IMR-90 (cell line): ENCODE measurements around the gene CHMP6. TPM values are rescaled to one million over a fixed set of nuclear protein-coding genes. Genes with fewer than 3 reads are reported as not detected.
A peak's percentile ranks its signal among the peaks of the same experiment; 100 is the strongest.

Source experiments
- ATAC-seq: fragments of 200-7000 bp; cut with Tn5 transposase; 2 replicates; pipeline ENCODE4 v1.9.1; 2020; ENCODE audit warnings: low read depth, mild to moderate bottlenecking, moderate library complexity
- BruUV-seq: library from RNA; stranded (reverse); fragments of 400-500 nt; replicated peaks from 2 replicates; lab custom pipeline; 2021; lab: Mats Ljungman, UMichigan
- CTCF ChIA-PET: fragments of 300-600 bp; formaldehyde crosslinking; extraction: SDS; loops from one replicate; lab custom pipeline; 2021; ENCODE audit warnings: antibody characterized with exemption; lab: Yijun Ruan, JAX
- POLR2A ChIA-PET: fragments of 300-600 bp; sonication (Branson Sonifier 250); formaldehyde crosslinking; loops from one replicate; lab custom pipeline; 2022; ENCODE audit warnings: antibody characterized with exemption; ENCODE audit not compliant: unreplicated experiment; lab: Charles Lee
- DNase-seq: peaks from one replicate; pipeline ENCODE4 v3.0.0; 2013
- H2AFZ ChIP-seq: replicated peaks from 2 replicates; pipeline ENCODE3; 2013; ENCODE audit warnings: low read length, mild to moderate bottlenecking; ENCODE audit not compliant: poor library complexity
- H2AK5ac ChIP-seq: 2 replicates; pipeline ENCODE4 v1.6.1; 2013; ENCODE audit warnings: low read depth, low read length, inconsistent platforms
- H2AK9ac ChIP-seq: replicated peaks from 2 replicates; pipeline ENCODE3; 2013; ENCODE audit warnings: mild to moderate bottlenecking, low read depth, low read length, moderate library complexity; ENCODE audit not compliant: poor library complexity
- H2BK120ac ChIP-seq: 2 replicates; pipeline ENCODE4 v1.6.1; 2013; ENCODE audit warnings: low read depth, low read length, inconsistent platforms
- H2BK15ac ChIP-seq: 3 replicates; pipeline ENCODE4 v1.6.1; 2013; ENCODE audit warnings: low read depth, low read length, inconsistent platforms
- H2BK20ac ChIP-seq: 2 replicates; pipeline ENCODE4 v1.6.1; 2013; ENCODE audit warnings: low read depth, mild to moderate bottlenecking, inconsistent platforms, low read length, moderate library complexity
- H2BK5ac ChIP-seq: 2 replicates; pipeline ENCODE4 v1.6.1; 2013; ENCODE audit warnings: mild to moderate bottlenecking, low read depth, low read length, inconsistent platforms; ENCODE audit not compliant: poor library complexity, severe bottlenecking
- H3K14ac ChIP-seq: replicated peaks from 2 replicates; pipeline ENCODE4 v1.6.1; 2013; ENCODE audit warnings: low read depth, low read length, inconsistent platforms
- H3K18ac ChIP-seq: 2 replicates; pipeline ENCODE4 v1.6.1; 2013; ENCODE audit warnings: low read depth, low read length, control low read depth
- H3K23ac ChIP-seq: 2 replicates; pipeline ENCODE4 v1.6.1; 2013; ENCODE audit warnings: low read depth, low read length, inconsistent platforms
- H3K27ac ChIP-seq: 2 replicates; pipeline ENCODE4 v1.5.1; 2013; ENCODE audit warnings: mild to moderate bottlenecking, control low read depth, low read length; ENCODE audit not compliant: insufficient read depth
- H3K27me3 ChIP-seq: 2 replicates; pipeline ENCODE4 v1.6.1; 2013; ENCODE audit warnings: low read length; ENCODE audit not compliant: control insufficient read depth, insufficient read depth
- H3K36me3 ChIP-seq: 2 replicates; pipeline ENCODE4 v1.6.1; 2013; ENCODE audit warnings: low read length, mixed read lengths; ENCODE audit not compliant: control insufficient read depth, insufficient read depth
- H3K4ac ChIP-seq: 2 replicates; pipeline ENCODE4 v1.6.1; 2013; ENCODE audit warnings: low read depth, low read length, inconsistent platforms
- H3K4me1 ChIP-seq: 2 replicates; pipeline ENCODE4 v1.6.1; 2013; ENCODE audit warnings: low read length, mixed read lengths; ENCODE audit not compliant: control insufficient read depth, insufficient read depth
- H3K4me2 ChIP-seq: 2 replicates; pipeline ENCODE4 v1.6.1; 2013; ENCODE audit warnings: low read depth, mild to moderate bottlenecking, control low read depth, low read length, moderate library complexity
- H3K4me3 ChIP-seq: 2 replicates; pipeline ENCODE4 v1.5.1; 2013; ENCODE audit warnings: low read depth, mild to moderate bottlenecking, control low read depth, low read length, moderate library complexity; ENCODE audit not compliant: insufficient read depth
- H3K56ac ChIP-seq: 2 replicates; pipeline ENCODE4 v1.6.1; 2013; ENCODE audit warnings: low read length, inconsistent platforms; ENCODE audit not compliant: insufficient read depth; ENCODE audit errors: extremely low read depth
- H3K79me1 ChIP-seq, 2 experiments: 2 replicates each; pipeline ENCODE4 v1.6.1; 2013; ENCODE audit warnings: low read length in 2 of 2, inconsistent platforms in 1 of 2, low read depth in 1 of 2
- H3K9ac ChIP-seq: 2 replicates; pipeline ENCODE4 v1.6.1; 2013; ENCODE audit warnings: low read depth, low read length, control low read depth
- H3K9me1 ChIP-seq: 2 replicates; pipeline ENCODE4 v1.6.1; 2013; ENCODE audit warnings: low read length, inconsistent platforms; ENCODE audit not compliant: insufficient read depth
- H3K9me3 ChIP-seq: 2 replicates; pipeline ENCODE4 v1.6.1; 2013; ENCODE audit warnings: low read length; ENCODE audit not compliant: control insufficient read depth, insufficient read depth
- H4K20me1 ChIP-seq: 2 replicates; pipeline ENCODE4 v1.6.1; 2013; ENCODE audit warnings: low read length, inconsistent platforms; ENCODE audit not compliant: insufficient read depth
- H4K5ac ChIP-seq: 2 replicates; pipeline ENCODE4 v1.6.1; 2013; ENCODE audit warnings: mild to moderate bottlenecking, low read depth, low read length, control low read depth
- H4K8ac ChIP-seq, 2 experiments: 2 replicates each; pipeline ENCODE4 v1.6.1; 2013; ENCODE audit warnings: low read depth in 2 of 2, low read length in 2 of 2, control low read depth in 1 of 2, inconsistent platforms in 1 of 2
- H4K91ac ChIP-seq: 2 replicates; pipeline ENCODE4 v1.6.1; 2013; ENCODE audit warnings: low read depth, low read length, inconsistent platforms; ENCODE audit not compliant: insufficient read depth
- BHLHE40 ChIP-seq: fragments of 150-350 bp; IDR thresholded peaks from 2 replicates; pipeline ENCODE4 v1.6.1; 2016; ENCODE audit warnings: mild to moderate bottlenecking, low read depth, low read length
- CEBPB ChIP-seq: IDR thresholded peaks from 2 replicates; pipeline ENCODE4 v1.6.1; 2012; ENCODE audit warnings: low read depth, low read length, improper control_type of control experiment
- CHD1 ChIP-seq: IDR thresholded peaks from 2 replicates; pipeline ENCODE4 v1.6.1; 2012; ENCODE audit warnings: low read depth, low read length, improper control_type of control experiment
- CTCF ChIP-seq: conservative IDR thresholded peaks from 2 replicates; pipeline ENCODE4 v1.5.1; 2012; ENCODE audit warnings: mild to moderate bottlenecking, low read depth, low read length, improper control_type of control experiment
- ELK1 ChIP-seq: fragments of 150-350 bp; IDR thresholded peaks from 2 replicates; pipeline ENCODE4 v1.6.1; 2016; ENCODE audit warnings: low read depth, mild to moderate bottlenecking, low read length, moderate library complexity, borderline replicate concordance
- FOS ChIP-seq: fragments of 150-350 bp; IDR thresholded peaks from 2 replicates; pipeline ENCODE4 v1.6.1; 2016; ENCODE audit warnings: low read depth, low read length
- MAFK ChIP-seq: IDR thresholded peaks from 2 replicates; pipeline ENCODE4 v1.6.1; 2012; ENCODE audit warnings: low read depth, low read length, improper control_type of control experiment
- MAZ ChIP-seq: IDR thresholded peaks from 2 replicates; pipeline ENCODE4 v1.6.1; 2012; ENCODE audit warnings: low read depth, mild to moderate bottlenecking, low read length, improper control_type of control experiment, moderate library complexity, borderline replicate concordance
- MXI1 ChIP-seq: IDR thresholded peaks from 2 replicates; pipeline ENCODE4 v1.6.1; 2012; ENCODE audit warnings: low read depth, mild to moderate bottlenecking, low read length, moderate library complexity, borderline replicate concordance
- NFE2L2 ChIP-seq: fragments of 150-350 bp; IDR thresholded peaks from 2 replicates; pipeline ENCODE4 v1.6.1; 2016; ENCODE audit warnings: low read depth, mild to moderate bottlenecking, low read length
- POLR2A ChIP-seq: IDR thresholded peaks from 2 replicates; pipeline ENCODE4 v1.6.1; 2012; ENCODE audit warnings: mild to moderate bottlenecking, low read depth, low read length
- RAD21 ChIP-seq: IDR thresholded peaks from 2 replicates; pipeline ENCODE4 v1.6.1; 2012; ENCODE audit warnings: low read length, improper control_type of control experiment
- RCOR1 ChIP-seq: IDR thresholded peaks from 2 replicates; pipeline ENCODE4 v1.6.1; 2012; ENCODE audit warnings: mild to moderate bottlenecking, low read length, improper control_type of control experiment; ENCODE audit not compliant: insufficient replicate concordance
- RFX5 ChIP-seq: IDR thresholded peaks from 2 replicates; pipeline ENCODE4 v1.8.0; 2012; ENCODE audit warnings: low read depth, mild to moderate bottlenecking, low read length, moderate library complexity
- SMC3 ChIP-seq: fragments of 150-350 bp; IDR thresholded peaks from 2 replicates; pipeline ENCODE4 v1.6.1; 2016; ENCODE audit warnings: low read depth, mild to moderate bottlenecking, antibody characterized with exemption, low read length, moderate library complexity
- USF2 ChIP-seq: fragments of 150-350 bp; IDR thresholded peaks from 2 replicates; pipeline ENCODE4 v1.6.1; 2017; ENCODE audit warnings: mild to moderate bottlenecking, antibody characterized with exemption, low read length, low read depth
- WGBS, 2 experiments: methylation state at CpG; one replicate each; pipeline versions ENCODE4 v1.1.5 to v1.1.7; 2013; ENCODE audit warnings: missing lambda C conversion rate in 2 of 2; ENCODE audit not compliant: insufficient read length in 1 of 2; ENCODE audit errors: extremely low coverage in 2 of 2; 5-methylcytosine and 5-hydroxymethylcytosine counted together
- dilution Hi-C: fragments of 300-500 bp; cut with HindIII; formaldehyde crosslinking; loops from one replicate; pipeline ENCODE4 v1.14.3; 2018; ENCODE audit warnings: low sequenced_read_pairs; ENCODE audit not compliant: unreplicated experiment
- in situ Hi-C: fragments of 300-500 bp; cut with MboI; formaldehyde crosslinking; loops from 3 replicates; pipeline ENCODE4 v1.14.3; 2019; ENCODE audit warnings: low sequenced_read_pairs, inconsistent platforms, mixed read lengths
- intact Hi-C: fragments of 100-400 bp; cut with micrococcal nuclease; formaldehyde crosslinking; loops from 2 replicates; pipeline ENCODE4 v1.10.0; 2022
- polyA plus RNA-seq, 3 experiments: library from polyadenylated mRNA; depleted of rRNA; stranded (reverse); fragments of >200 nt; gene quantifications; 2 replicates each; pipeline ENCODE4 v1.2.3, GENCODE V29; 2012; ENCODE audit warnings: low replicate concordance in 1 of 3
- total RNA-seq: library from RNA; depleted of rRNA; stranded (reverse); fragments of >200 nt; gene quantifications from 2 replicates; pipeline ENCODE4 v1.2.3, GENCODE V29; 2012

The CHMP6 gene
- total and polyA plus RNA-seq, 2 of the 4 experiments (the other 2 are of a cell fraction): 5.0 to 40.3 TPM

- H3K9me3 ChIP-seq: no peaks in the 10 kb centered on the region
- H4K8ac ChIP-seq: no peak overlapping the region
- no peak overlapping the region for H2BK15ac ChIP-seq
- no peak overlapping the region for H3K4me3 ChIP-seq
- ChIA-PET CTCF (no interaction called here), POLR2A (interaction anchor here (0.5 kb wide), 1 partner anchor 887 kb away, joined by 21 read pairs; no protein-coding TSS in a partner anchor)
- peaks cover 7% of the 10 kb centered on the region; the same call in 1 of the 2 replicates for H3K9me1 ChIP-seq
- TF ChIP-seq CEBPB: no peak
- TF ChIP-seq NFE2L2: no peak
- no peak for TF ChIP-seq CTCF
- no peak for TF ChIP-seq POLR2A
- TF ChIP-seq USF2: no peak
- no peak for TF ChIP-seq CHD1
- TF ChIP-seq MXI1: no peak
- no peak for TF ChIP-seq RCOR1
- no peak for TF ChIP-seq ELK1
- TF ChIP-seq MAFK: no peak
- no peak for TF ChIP-seq RFX5
- TF ChIP-seq MAZ: no peak
- no peak for TF ChIP-seq BHLHE40
- TF ChIP-seq SMC3: no peak
- TF ChIP-seq FOS: no peak
- TF ChIP-seq RAD21: no peak
- peaks cover 8% of the 10 kb centered on the region for H3K4me1 ChIP-seq
- no peak overlapping the region for H3K4me2 ChIP-seq
- H3K27me3 ChIP-seq: no peaks in the 10 kb centered on the region
- no peaks in the 10 kb centered on the region for H3K79me1 ChIP-seq
- no peak overlapping the region for H2AFZ ChIP-seq
- H3K9ac ChIP-seq: no peak overlapping the region
- no peak overlapping the region for H3K23ac ChIP-seq
- H3K14ac ChIP-seq: no peak overlapping the region
- BruUV-seq: no TSS peak
- H2AK9ac ChIP-seq: peak overlapping the region; percentile 63
- ATAC-seq: no peak
- H3K27ac ChIP-seq: no peak overlapping the region
- H3K36me3 ChIP-seq: peaks cover 3% of the 10 kb centered on the region; the same call in 1 of the 2 replicates
- no peak overlapping the region for H3K56ac ChIP-seq
- no peak overlapping the region for H3K4ac ChIP-seq
- WGBS, 2 experiments: 100% methylated on average over 7 of the region's 21 CpGs; no CpG with 5 or more reads in 1 of the 2 experiments
- intact Hi-C loops (no loop called here), dilution Hi-C loops (no loop called here), in situ Hi-C loops (no loop called here)
- no peak for DNase-seq
- H2BK120ac ChIP-seq: no peak overlapping the region
- no peak overlapping the region for H2BK5ac ChIP-seq
- no peak overlapping the region for H4K5ac ChIP-seq
- no peak overlapping the region for H4K91ac ChIP-seq
- H2BK20ac ChIP-seq: no peak overlapping the region
- no peak overlapping the region for H2AK5ac ChIP-seq
- no peaks in the 10 kb centered on the region for H4K20me1 ChIP-seq
- no peak overlapping the region for H3K18ac ChIP-seq
Measured at GRCh38 chr17:80965606-80966005, 26.0 kb upstream of the CHMP6 start.
